ENCODE results near the gene PCDHGA8.

DNA sequence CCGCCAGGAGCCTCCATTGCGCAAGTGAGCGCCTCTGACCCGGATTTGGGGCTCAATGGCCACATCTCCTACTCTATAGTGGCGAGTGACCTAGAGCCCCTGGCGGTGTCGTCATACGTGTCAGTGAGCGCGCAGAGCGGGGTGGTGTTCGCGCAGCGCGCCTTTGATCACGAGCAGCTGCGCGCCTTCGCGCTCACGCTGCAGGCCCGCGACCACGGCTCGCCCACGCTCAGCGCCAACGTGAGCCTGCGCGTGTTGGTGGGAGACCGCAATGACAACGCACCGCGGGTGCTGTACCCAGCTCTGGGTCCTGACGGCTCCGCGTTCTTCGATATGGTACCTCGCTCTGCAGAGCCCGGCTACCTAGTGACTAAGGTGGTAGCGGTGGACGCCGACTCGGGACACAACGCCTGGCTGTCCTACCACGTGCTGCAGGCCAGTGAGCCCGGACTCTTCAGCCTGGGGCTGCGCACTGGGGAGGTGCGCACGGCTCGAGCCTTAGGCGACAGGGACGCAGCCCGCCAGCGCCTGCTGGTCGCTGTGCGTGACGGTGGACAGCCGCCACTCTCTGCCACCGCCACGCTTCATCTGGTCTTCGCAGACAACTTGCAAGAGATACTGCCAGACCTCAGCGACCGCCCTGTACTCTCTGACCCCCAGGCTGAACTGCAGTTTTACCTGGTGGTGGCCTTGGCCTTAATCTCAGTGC lies 17.3 kb downstream of the PCDHGA8 start:
- no peak for TF ChIP-seq CTCF (IDR thresholded peaks at IDR 0.05)
- no peak for TF ChIP-seq POLR2AphosphoS5 (IDR thresholded peaks at IDR 0.05)

All from upper lobe of left lung (tissue), 4 donors.